HepG2 (cell line): ENCODE measurements around the gene CFAP70. TPM values are rescaled to one million over a fixed set of nuclear protein-coding genes. Genes with fewer than 3 reads are reported as not detected.

Experiments
- ADNP ChIP-seq: sonication (generic); formaldehyde crosslinking; IDR thresholded peaks from 2 replicates; pipeline ENCODE4 v1.4.0; 2020; ENCODE audit warnings: missing genetic modification reagents
- ATF7 ChIP-seq, 2 experiments: fragments of 450-650 bp in 1 of 2; sonication (generic) in 1 of 2; formaldehyde crosslinking in 1 of 2; IDR thresholded peaks; 2 replicates each; pipeline versions ENCODE4 v1.4.0 to v1.6.1; 2016 to 2020; ENCODE audit warnings: antibody characterized with exemption in 1 of 2, mild to moderate bottlenecking in 1 of 2, missing genetic modification reagents in 1 of 2
- FOXC1 ChIP-seq: sonication (generic); formaldehyde crosslinking; IDR thresholded peaks from 2 replicates; pipeline ENCODE4 v1.8.0; 2022; ENCODE audit warnings: mild to moderate bottlenecking, missing genetic modification reagents, borderline replicate concordance
- GATA4 ChIP-seq: sonication (generic); IDR thresholded peaks from 2 replicates; pipeline ENCODE4 v1.6.1; 2016; ENCODE audit warnings: antibody characterized with exemption, low read depth, borderline replicate concordance
- HOXA3 ChIP-seq: sonication (generic); formaldehyde crosslinking; IDR thresholded peaks from 2 replicates; pipeline ENCODE4 v1.5.0; 2020; ENCODE audit warnings: missing genetic modification reagents
- HOXA5 ChIP-seq: sonication (generic); formaldehyde crosslinking; IDR thresholded peaks from 2 replicates; pipeline ENCODE4 v1.4.0; 2020; ENCODE audit warnings: missing genetic modification reagents
- ISX ChIP-seq: sonication (generic); formaldehyde crosslinking; conservative IDR thresholded peaks from 2 replicates; pipeline ENCODE4 v1.5.0; 2020; ENCODE audit warnings: missing genetic modification reagents
- SIX1 ChIP-seq: sonication (generic); formaldehyde crosslinking; IDR thresholded peaks from 2 replicates; pipeline ENCODE4 v1.4.0; 2020; ENCODE audit warnings: missing genetic modification reagents, borderline replicate concordance
- SP140L ChIP-seq: sonication (generic); formaldehyde crosslinking; IDR thresholded peaks from 2 replicates; pipeline ENCODE4 v1.4.0; 2020; ENCODE audit warnings: missing genetic modification reagents, borderline replicate concordance
- ZNF20 ChIP-seq: sonication (generic); formaldehyde crosslinking; IDR thresholded peaks from 2 replicates; pipeline ENCODE4 v1.4.0; 2020; ENCODE audit warnings: mild to moderate bottlenecking, moderate library complexity, missing genetic modification reagents
- ZNF598 ChIP-seq: sonication (generic); formaldehyde crosslinking; IDR thresholded peaks from 2 replicates; pipeline ENCODE4 v1.5.1; 2020; ENCODE audit warnings: mild to moderate bottlenecking, missing genetic modification reagents, borderline replicate concordance
- ZNF652 ChIP-seq: IDR thresholded peaks from 2 replicates; pipeline ENCODE4 v1.6.1; 2016; ENCODE audit warnings: low read depth, borderline replicate concordance
- ZNF720 ChIP-seq: sonication (generic); formaldehyde crosslinking; IDR thresholded peaks from 2 replicates; pipeline ENCODE4 v1.4.0; 2020; ENCODE audit warnings: missing genetic modification reagents
- polyA plus RNA-seq, 8 experiments: library from polyadenylated mRNA; depleted of rRNA in 3 of 8; stranded (reverse) in 7 of 8; unstranded in 1 of 8; fragments of >200 nt; fragmentation: Illumina TruSeq in 4 of 8; extraction: Trizol in 4 of 8; gene quantifications; 2 replicates each; pipeline versions ENCODE4 v1.2.1 to v1.2.3, GENCODE V29; 2011 to 2016; ENCODE audit warnings: low read depth in 4 of 8, missing spikeins in 1 of 8, mixed read lengths in 1 of 8; ENCODE audit not compliant: insufficient read depth in 1 of 8
- total RNA-seq, 5 experiments: library from RNA; depleted of rRNA; stranded (reverse); fragments of >200 nt; fragmentation: Illumina TruSeq; extraction: Trizol; gene quantifications; 2 replicates each; pipeline ENCODE4 v1.2.3, GENCODE V29; 2016; ENCODE audit warnings: low read depth in 1 of 5
- TF ChIP-seq, protein P1 (sequence below): sonication (generic); formaldehyde crosslinking; conservative IDR thresholded peaks from 2 replicates; pipeline ENCODE4 v1.8.1; 2023; ENCODE audit warnings: missing genetic modification reagents
- TF ChIP-seq, protein P2 (sequence below): sonication (generic); formaldehyde crosslinking; conservative IDR thresholded peaks from 2 replicates; pipeline ENCODE4 v1.8.0; 2022; ENCODE audit warnings: missing genetic modification reagents
- TF ChIP-seq, protein P3 (sequence below): sonication (generic); formaldehyde crosslinking; IDR thresholded peaks from 2 replicates; pipeline ENCODE4 v1.5.0; 2020; ENCODE audit warnings: missing genetic modification reagents
- TF ChIP-seq, protein P4 (sequence below): IDR thresholded peaks from 2 replicates; pipeline ENCODE4 v1.6.1; 2016; ENCODE audit warnings: missing biosample characterization, missing genetic modification reagents, low read depth
- TF ChIP-seq, protein P5 (sequence below): IDR thresholded peaks from 2 replicates; pipeline ENCODE4 v1.6.1; 2016
- TF ChIP-seq, protein P6 (sequence below): sonication (generic); IDR thresholded peaks from 2 replicates; pipeline ENCODE4 v1.6.1; 2016; ENCODE audit warnings: low read depth, borderline replicate concordance
- TF ChIP-seq, protein P7 (sequence below): sonication (generic); formaldehyde crosslinking; IDR thresholded peaks from 2 replicates; pipeline ENCODE4 v1.5.1; 2020; ENCODE audit warnings: missing genetic modification reagents, mild to moderate bottlenecking, borderline replicate concordance

CFAP70 gene
- total and polyA plus RNA-seq, 2 of the 13 experiments (the other 11 are each of a cell fraction or from before 2014, with no cell fraction given): 0.27 to 0.38 TPM

DNA sequence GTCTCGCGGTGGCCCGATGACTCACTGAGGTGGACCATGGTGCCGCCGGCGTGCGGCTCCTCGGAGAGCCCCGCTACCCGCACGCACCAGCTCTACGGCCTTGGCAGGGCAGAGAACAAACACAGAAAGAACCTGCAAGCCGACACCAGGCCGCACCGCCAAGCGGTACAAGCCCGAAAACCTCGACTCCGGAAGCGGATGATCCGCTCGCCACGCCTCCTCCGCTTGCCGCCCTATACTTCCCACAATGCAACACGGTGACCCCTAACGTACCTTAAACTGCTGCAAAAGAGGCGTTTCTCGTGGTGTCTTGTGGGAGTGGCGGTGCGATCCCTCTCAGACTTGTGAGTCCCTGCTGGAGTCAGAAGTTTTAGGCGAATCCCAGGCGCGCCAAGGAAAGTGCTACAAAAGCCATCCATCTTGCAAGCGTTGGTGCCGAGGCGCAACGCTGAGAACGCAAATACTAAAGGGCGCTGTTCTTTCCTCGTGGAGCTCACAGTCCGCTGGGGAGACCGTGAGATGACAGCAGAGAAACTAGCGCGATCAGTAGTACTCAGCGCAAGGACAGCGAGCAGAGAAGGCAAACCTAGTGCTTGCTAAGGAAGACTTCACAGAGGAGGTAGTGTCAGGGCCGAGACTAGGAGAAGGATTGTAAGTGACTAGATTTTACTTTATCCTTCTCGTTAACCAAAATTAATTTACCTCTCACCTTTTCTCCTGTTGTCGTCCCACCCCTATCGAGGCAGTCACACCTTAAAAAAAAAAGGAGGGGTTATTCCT lies 106.0 kb downstream of the CFAP70 start, which contains the start of gene MRPS16 (continued):
- TF ChIP-seq, protein P1, sequence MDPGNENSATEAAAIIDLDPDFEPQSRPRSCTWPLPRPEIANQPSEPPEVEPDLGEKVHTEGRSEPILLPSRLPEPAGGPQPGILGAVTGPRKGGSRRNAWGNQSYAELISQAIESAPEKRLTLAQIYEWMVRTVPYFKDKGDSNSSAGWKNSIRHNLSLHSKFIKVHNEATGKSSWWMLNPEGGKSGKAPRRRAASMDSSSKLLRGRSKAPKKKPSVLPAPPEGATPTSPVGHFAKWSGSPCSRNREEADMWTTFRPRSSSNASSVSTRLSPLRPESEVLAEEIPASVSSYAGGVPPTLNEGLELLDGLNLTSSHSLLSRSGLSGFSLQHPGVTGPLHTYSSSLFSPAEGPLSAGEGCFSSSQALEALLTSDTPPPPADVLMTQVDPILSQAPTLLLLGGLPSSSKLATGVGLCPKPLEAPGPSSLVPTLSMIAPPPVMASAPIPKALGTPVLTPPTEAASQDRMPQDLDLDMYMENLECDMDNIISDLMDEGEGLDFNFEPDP (CRISPR knock-in tag): peak; percentile 96; the same call in 1 of the 2 replicates
- TF ChIP-seq, protein P2, sequence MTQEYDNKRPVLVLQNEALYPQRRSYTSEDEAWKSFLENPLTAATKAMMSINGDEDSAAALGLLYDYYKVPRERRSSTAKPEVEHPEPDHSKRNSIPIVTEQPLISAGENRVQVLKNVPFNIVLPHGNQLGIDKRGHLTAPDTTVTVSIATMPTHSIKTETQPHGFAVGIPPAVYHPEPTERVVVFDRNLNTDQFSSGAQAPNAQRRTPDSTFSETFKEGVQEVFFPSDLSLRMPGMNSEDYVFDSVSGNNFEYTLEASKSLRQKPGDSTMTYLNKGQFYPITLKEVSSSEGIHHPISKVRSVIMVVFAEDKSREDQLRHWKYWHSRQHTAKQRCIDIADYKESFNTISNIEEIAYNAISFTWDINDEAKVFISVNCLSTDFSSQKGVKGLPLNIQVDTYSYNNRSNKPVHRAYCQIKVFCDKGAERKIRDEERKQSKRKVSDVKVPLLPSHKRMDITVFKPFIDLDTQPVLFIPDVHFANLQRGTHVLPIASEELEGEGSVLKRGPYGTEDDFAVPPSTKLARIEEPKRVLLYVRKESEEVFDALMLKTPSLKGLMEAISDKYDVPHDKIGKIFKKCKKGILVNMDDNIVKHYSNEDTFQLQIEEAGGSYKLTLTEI (CRISPR knock-in tag): no peak
- TF ChIP-seq, protein P3, sequence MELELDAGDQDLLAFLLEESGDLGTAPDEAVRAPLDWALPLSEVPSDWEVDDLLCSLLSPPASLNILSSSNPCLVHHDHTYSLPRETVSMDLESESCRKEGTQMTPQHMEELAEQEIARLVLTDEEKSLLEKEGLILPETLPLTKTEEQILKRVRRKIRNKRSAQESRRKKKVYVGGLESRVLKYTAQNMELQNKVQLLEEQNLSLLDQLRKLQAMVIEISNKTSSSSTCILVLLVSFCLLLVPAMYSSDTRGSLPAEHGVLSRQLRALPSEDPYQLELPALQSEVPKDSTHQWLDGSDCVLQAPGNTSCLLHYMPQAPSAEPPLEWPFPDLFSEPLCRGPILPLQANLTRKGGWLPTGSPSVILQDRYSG (CRISPR knock-in tag): no peak
- TF ChIP-seq FOXC1 (CRISPR knock-in tag) (peak; percentile 53; the same call in 1 of the 2 replicates), ATF7 (IDR thresholded peaks at IDR 0.05) (no peak), ATF7 (CRISPR knock-in tag; IDR thresholded peaks at IDR 0.05) (0 out of 2 replicates have a peak, but pooled peaks have one; percentile 72), ZNF598 (CRISPR knock-in tag) (peak; percentile 78; the same call in 1 of the 2 replicates), SIX1 (CRISPR knock-in tag) (peak; percentile 58; the same call in 1 of the 2 replicates), HOXA5 (CRISPR knock-in tag) (peak; percentile 49; the same call in 1 of the 2 replicates), ISX (CRISPR knock-in tag) (0 out of 2 replicates have a peak, but pooled peaks have one; percentile 8), ADNP (CRISPR knock-in tag) (no peak), ZNF20 (CRISPR knock-in tag) (no peak; the same call in 1 of the 2 replicates), SP140L (CRISPR knock-in tag) (no peak), ZNF720 (CRISPR knock-in tag) (no peak), GATA4 (peak; percentile 32; the same call in 1 of the 2 replicates), HOXA3 (peak; percentile 90), ZNF652 (CRISPR knock-in tag) (no peak)
- TF ChIP-seq, protein P4, sequence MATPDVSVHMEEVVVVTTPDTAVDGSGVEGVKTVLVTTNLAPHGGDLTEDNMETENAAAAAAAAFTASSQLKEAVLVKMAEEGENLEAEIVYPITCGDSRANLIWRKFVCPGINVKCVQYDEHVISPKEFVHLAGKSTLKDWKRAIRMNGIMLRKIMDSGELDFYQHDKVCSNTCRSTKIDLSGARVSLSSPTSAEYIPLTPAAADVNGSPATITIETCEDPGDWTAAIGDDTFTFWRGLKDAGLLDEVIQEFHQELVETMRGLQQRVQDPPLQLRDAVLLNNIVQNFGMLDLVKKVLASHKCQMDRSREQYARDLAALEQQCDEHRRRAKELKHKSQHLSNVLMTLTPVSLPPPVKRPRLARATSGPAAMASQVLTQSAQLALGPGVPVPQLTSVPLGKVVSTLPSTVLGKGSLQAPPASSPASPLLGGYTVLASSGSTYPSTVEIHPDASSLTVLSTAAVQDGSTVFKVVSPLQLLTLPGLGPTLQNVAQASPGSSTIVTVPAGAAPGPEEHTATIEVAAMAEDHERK (CRISPR knock-in tag): peak; percentile 78
- TF ChIP-seq, protein P5, sequence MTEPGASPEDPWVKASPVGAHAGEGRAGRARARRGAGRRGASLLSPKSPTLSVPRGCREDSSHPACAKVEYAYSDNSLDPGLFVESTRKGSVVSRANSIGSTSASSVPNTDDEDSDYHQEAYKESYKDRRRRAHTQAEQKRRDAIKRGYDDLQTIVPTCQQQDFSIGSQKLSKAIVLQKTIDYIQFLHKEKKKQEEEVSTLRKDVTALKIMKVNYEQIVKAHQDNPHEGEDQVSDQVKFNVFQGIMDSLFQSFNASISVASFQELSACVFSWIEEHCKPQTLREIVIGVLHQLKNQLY (CRISPR knock-in tag): 0 out of 2 replicates have a peak, but pooled peaks have one; percentile 37
- TF ChIP-seq, protein P6, sequence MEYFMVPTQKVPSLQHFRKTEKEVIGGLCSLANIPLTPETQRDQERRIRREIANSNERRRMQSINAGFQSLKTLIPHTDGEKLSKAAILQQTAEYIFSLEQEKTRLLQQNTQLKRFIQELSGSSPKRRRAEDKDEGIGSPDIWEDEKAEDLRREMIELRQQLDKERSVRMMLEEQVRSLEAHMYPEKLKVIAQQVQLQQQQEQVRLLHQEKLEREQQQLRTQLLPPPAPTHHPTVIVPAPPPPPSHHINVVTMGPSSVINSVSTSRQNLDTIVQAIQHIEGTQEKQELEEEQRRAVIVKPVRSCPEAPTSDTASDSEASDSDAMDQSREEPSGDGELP: peak; percentile 64; the same call in 1 of the 2 replicates
- TF ChIP-seq, protein P7, sequence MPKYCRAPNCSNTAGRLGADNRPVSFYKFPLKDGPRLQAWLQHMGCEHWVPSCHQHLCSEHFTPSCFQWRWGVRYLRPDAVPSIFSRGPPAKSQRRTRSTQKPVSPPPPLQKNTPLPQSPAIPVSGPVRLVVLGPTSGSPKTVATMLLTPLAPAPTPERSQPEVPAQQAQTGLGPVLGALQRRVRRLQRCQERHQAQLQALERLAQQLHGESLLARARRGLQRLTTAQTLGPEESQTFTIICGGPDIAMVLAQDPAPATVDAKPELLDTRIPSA: peak; percentile 47; the same call in 1 of the 2 replicates
